Esophagus mucosa (tissue), 1 donor: ENCODE measurements around the gene PTMA. TPM values are rescaled to one million over a fixed set of nuclear protein-coding genes. Genes with fewer than 3 reads are reported as not detected.

Source experiments
- ATAC-seq: fragments of 200-7000 bp; cut with Tn5 transposase; one replicate; pipeline ENCODE4 v1.9.1; 2020
- total RNA-seq: library from RNA; stranded (reverse); gene quantifications from one replicate; pipeline ENCODE4 v1.2.4, GENCODE V29; 2023
- donor health status: DM: yes; HTN: yes; CAD: no.

PTMA gene
- total RNA-seq, 1 donor from 2014 or later, result 924 TPM

DNA sequence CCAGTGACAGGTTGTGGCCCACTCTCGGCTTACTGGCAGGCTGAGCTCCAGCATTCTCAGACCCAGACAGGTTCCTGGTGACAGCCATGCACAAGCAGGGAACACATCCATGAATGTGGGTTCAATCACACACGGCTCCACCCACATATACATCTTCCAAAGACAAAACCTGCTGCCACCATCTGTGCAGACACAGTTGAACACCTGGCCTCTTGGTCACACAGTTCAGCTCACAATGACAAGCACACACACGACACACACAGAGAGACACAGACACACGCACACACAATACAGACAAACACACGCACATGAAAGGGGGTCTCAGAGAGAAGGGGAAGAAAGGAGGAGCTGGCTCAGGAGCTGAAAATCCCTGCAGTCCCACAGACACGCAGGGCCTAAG lies 32.1 kb upstream of the PTMA start:
- no peak for ATAC-seq

- ATAC-seq, result peak; percentile 58
Observed at GRCh38 chr2:231677632-231678104, 30.7 kb upstream of the PTMA start.

DNA sequence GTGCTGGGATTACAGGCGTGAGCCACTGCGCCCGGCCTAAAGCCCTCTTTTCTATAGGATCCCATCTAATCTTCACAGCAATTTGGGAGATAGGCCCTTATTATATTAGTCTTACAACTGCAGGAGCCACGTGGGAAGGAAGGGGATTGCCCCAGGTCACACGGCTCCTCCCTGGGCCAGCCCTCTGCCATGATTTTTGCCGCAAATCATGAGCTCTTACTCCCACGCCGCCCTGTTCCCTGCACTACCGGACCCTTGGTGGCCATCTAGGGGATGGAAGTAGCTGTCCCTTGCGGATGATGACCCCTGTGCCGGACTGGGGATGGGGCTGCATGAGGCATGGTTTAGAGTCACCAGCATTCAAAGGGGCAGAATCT lies 28.4 kb upstream of the PTMA start:
- peak; percentile 23 for ATAC-seq

DNA sequence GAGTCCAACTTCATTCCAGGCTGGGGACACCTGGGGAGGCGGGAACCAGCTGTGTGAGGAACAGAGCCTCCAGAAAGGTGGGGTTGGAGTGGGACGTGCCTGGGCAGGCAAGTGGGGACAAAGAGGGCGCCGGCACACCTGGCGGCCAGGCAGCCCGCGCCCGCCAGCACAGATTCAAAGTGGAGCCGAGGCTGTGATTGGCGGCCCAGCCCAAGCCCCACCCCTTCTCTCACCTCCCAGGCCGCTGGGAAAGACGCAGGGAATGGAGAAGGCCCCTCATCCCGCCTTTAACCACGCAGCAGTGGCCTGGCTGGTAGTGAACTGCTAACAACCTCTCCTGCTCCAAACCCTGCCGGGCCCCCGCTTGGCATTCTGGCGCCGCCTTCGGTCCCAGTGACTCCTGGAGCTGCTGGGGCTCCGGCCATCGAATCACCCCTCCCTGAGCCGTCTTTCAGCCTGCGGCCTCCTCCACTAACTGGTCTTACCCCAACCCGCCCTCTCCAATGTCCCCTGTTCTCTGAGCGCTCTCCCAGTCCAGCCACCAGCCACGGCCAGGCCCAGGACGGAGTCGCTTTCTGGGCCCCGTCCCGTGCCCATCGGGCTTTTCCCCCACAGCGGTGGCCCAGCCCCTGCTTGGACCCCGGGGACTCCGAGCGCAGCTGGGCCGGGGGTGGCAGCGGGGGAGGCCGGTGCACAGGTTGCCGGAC lies 27.9 kb upstream of the PTMA start:
- peak; percentile 80 for ATAC-seq

- peak; percentile 53 for ATAC-seq
Observed at GRCh38 chr2:231680992-231681852, 27.1 kb upstream of the PTMA start.

DNA sequence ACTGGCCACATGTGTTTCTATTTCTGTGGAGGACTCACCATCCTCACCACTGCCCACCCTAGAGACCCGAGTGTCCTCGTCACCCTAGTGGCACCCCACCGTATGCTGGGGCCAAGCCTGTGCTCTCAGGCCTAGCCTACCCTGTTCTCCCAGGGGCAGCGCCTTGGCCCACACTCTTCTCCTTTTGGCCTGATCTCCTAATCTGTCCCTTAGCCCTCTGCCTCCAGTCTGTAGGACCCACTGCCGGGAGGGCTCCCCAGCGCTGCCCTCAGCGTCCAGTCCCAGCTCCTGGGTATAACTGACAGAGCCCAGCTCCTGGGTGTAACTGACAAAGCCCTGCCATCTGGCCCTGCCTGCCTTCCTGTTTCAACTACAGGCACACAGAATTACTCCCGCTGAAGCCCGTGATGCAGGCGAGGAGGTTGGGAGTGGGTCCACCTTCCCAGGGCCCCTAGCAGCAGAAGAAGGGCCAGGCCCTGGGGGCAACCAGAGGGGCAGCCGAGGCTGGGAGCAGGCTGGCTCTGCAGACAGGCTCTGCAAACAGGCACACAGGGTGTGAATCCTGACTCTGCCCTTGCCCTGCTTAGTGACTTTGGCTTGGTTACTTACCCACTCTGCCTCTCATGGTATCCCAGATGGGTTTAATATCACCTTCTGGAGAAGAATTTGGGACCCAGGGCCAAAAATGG lies 25.6 kb upstream of the PTMA start:
- ATAC-seq, result no peak

- ATAC-seq, result no peak
Observed at GRCh38 chr2:231683292-231684235, 24.8 kb upstream of the PTMA start.

DNA sequence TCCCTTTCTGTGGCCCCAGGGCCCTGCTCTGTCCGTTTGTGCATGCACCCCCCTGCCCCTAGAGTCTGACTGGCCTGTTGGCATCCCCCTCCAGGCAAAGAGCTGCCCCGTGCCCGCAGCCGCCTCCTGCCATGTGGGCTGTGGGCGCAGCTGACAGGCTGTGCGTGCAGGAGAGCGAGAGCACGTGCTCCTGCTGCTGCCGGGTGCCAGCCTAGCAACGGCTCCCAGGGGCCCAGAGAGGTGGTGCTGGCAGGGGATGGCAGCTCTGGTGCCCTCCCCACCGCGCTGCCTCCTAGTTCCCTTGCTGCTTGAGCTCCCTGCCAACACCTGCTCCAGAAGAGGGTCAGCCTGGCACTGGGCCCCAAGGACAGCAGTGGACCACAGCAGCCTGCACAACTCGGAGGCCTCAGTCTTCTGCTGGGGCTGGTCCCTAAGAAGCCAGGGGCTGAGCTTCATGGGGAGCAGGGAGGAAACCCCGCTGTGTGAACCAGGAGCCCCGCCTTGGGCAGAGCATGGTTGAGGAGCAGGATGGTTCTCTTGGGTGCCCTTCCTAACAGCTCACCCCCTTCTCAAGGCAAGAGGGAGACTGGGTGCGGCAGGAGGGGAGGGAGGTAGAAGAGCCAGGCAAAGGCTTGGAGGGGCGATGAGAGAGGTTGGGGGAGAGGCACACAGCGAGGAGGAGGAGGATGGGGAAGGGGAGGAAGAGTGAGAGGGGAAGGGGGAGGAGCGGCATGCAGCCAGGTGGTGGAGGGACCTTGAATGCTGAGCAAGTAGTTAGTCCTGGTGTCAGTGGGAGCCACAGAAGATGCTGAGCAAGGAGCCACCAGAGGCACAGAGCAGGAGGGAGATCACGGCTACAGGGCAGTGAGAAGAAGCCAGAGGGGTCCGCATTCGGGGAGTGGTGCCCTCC lies 23.8 kb upstream of the PTMA start:
- ATAC-seq, result no peak

DNA sequence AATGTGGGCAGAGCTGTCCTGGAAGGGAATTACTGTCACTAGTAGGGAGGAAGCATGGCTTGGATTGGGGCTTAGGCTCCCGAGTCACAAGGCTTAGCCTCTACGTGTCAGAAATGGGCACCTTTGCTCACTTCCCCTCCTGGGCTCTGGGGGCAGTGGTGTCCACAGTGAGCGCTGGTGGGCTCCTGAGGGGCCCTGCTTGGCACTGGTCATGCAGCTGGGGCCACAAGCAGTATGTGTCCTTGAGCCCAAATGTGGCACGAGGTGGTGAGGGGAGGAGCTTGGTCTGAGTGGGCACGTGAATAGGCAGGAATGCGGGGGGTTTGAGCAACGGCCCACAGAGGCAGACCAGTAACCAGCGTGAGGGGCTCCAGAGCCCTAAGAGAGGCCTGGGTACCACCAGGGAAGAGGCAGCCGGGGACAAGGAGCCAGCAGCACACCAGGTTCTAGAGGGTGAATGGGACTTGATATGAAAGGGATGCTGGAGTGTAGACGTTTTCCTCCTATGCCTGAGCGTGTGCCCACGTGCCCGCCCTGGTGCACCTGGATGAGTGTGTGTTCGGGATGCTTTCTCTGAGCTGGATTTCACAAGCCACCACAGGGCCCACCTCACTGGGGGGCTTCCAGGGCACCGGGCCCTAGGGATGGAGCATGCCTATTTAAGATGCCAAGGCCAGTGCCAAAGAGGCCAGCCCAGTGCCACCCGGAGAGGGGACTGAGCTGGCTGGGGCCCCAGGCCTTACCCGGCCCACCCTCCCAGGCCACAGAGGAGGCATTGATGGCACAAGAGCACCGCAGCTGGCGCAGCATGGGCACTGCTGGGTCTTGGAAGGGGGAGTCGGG lies 22.8 kb upstream of the PTMA start:
- ATAC-seq, result no peak

DNA sequence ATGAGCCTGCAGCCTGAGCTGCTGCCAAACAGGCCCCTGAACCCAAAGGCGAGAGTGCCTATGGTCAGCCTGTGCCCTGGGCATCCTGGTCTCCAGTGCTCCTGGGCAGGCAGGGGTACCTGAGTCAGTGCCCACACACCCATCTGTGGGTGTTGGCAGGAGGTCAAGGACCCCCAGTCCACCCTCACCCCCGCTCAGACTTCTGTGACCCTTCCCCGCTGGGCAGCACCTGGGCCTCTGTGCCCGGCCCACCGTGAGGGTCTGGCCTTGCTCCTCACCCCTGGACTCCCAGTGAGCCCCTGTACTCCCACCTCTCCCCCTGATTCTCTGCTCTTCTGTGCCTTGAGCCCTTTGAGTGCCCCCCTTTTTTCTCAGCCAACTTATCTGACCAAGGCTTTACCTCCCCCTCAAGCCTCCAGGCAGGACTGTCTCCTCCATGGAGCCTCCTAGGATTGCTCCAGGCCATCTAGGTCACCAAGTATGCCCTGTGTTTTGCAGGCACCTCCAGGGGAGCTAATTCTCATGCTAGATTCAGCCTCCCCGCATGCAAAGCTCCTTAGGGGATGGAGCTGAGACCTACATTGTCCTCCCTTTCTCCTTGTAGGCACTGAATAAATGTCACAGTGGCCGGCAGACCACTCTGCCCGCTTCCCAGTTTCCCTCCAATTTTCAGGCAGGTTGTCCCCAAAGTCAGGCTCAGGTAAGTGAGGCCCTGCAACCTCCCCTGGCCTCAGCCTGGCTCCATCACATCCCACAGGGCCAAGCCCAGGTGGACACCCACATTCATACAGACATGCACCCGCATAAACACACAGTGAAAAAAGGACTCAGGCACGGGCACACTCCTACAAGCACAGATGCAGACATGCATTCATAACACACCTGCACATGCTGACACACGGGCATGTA lies 21.9 kb upstream of the PTMA start:
- no peak for ATAC-seq

DNA sequence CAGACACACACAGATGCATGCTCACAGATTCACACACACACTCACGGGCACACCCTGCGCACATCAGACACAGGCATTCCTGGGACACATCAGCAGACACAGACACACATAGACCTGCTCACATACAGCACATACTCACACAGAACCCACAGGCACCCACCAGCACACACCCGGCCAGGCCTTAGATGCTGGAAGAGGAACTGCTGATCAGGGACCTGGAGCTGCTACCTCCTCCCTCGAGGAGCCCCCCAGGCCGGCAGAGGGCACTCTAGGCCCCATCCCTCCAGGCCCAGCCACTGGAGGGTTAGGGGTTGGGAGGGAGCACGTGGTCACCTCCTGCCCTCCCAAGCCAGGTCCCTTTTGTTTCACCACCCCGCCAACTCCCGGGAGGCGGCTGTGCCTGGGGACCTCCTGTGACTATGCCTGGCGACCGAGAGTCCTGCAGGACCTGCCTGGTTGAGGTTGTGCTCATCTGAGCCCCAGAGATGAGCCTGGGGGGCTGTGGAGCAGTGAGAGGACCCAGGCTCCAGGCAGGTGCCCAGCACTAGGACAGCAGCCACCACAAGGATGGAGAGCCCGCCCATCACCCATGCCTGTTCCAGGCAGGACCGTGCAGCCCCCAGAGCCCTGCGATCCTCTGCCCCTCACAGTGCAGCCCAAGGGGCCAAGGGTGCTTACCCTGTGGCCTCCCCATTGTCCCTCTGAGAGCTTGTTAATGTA lies 21.0 kb upstream of the PTMA start:
- peak; percentile 55 for ATAC-seq

- ATAC-seq, result no peak
Observed at GRCh38 chr2:231687961-231688360, 20.4 kb upstream of the PTMA start.

DNA sequence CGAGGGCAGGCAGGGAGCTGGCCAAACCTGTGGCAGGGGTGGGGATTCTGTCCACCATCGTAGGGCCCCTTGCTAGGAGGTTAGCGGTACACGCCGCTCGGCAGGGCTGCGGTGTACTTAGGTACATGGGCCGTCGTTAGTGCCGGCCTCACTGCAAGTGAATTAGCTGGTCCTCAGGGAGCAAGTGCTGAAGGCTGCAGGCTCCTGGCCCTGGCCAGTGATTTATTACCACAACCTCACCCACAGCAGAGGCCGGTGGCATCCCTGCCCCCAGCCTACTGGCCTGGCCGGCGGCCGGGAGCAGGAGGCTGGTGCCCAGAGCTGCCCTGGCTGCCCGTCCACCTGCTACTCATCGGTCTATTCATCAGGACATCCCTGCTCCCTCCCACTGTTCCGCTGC lies 19.6 kb upstream of the PTMA start:
- no peak for ATAC-seq

- ATAC-seq, result no peak
Observed at GRCh38 chr2:231689124-231689893, 19.0 kb upstream of the PTMA start.

GRCh38 chr2:231691251-231691772 lies 17.0 kb upstream of the PTMA start:
- ATAC-seq, result no peak

GRCh38 chr2:231692847-231693246 lies 15.5 kb upstream of the PTMA start:
- ATAC-seq, result peak; percentile 91

DNA sequence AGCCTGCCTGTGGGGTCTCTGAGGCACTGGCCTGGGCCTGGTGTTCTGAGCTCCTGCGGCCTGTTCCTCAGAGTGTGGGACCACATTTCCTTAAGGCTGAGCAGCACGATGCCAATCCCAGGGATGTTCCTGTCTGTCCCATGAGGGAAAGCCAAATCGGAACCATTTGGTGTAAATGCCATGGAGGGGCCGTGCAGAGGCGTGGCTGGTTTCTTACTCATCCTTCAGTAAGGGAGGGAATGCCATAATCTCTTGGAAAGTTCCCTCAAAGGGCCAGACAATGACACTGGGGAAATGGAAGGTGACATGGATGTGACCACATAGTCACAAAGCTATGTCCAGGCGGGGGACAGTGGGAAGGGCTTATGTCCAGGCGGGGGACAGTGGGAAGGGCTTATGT lies 14.4 kb upstream of the PTMA start:
- no peak for ATAC-seq
